HG03342 (cell line): ENCODE data around the gene HCLS1.
"Not testable (repeated sequence)": the region's sequence is repeated elsewhere in the genome, so short reads cannot be mapped to it uniquely, and the experiment has no call there.

Source experiments
- ATAC-seq: cut with Tn5 transposase; IDR thresholded peaks from one replicate; pipeline ENCODE4 v1.9.1; 2021; ENCODE audit warnings: mild to moderate bottlenecking, moderate library complexity; ENCODE audit not compliant: unreplicated experiment

Gene HCLS1

GRCh38 chr3:121599900-121600299, 60.8 kb downstream of the HCLS1 start:
- ATAC-seq, result not testable (repeated sequence)

GRCh38 chr3:121598564-121598963, 62.1 kb downstream of the HCLS1 start:
- no peak for ATAC-seq

- ATAC-seq, result no peak
Measured at GRCh38 chr3:121595765-121596406, 64.8 kb downstream of the HCLS1 start.

GRCh38 chr3:121594850-121595249, 65.9 kb downstream of the HCLS1 start:
- no peak for ATAC-seq

GRCh38 chr3:121593806-121594205, 66.9 kb downstream of the HCLS1 start:
- ATAC-seq, result not testable (repeated sequence)

- ATAC-seq, result no peak
Measured at GRCh38 chr3:121592856-121593702, 67.6 kb downstream of the HCLS1 start, which contains the start of gene FBXO40. Gene FBXO40 (plus strand): TSS chr3:121593379. CDS start chr3:121620576, 27,197 bp downstream.

- ATAC-seq, result no peak
Measured at GRCh38 chr3:121584418-121584817, 76.3 kb downstream of the HCLS1 start.

- ATAC-seq, result no peak
Measured at GRCh38 chr3:121581691-121582090, 79.0 kb downstream of the HCLS1 start.
